Measurements from ENCODE around the gene COLEC12. TPM values are rescaled to one million over a fixed set of nuclear protein-coding genes. Genes with fewer than 3 reads are reported as not detected.

COLEC12 gene
- total and polyA plus RNA-seq, 2 experiments from 2014 or later: 23.2 to 28.3 TPM

- WGBS (ENCODE audit: low lambda C conversion rate, missing lambda C conversion rate): 61% methylated on average over 6 of the region's 6 CpGs
These were observed 107.5 kb downstream of the COLEC12 start for GRCh38 chr18:392928-393573.

DNA sequence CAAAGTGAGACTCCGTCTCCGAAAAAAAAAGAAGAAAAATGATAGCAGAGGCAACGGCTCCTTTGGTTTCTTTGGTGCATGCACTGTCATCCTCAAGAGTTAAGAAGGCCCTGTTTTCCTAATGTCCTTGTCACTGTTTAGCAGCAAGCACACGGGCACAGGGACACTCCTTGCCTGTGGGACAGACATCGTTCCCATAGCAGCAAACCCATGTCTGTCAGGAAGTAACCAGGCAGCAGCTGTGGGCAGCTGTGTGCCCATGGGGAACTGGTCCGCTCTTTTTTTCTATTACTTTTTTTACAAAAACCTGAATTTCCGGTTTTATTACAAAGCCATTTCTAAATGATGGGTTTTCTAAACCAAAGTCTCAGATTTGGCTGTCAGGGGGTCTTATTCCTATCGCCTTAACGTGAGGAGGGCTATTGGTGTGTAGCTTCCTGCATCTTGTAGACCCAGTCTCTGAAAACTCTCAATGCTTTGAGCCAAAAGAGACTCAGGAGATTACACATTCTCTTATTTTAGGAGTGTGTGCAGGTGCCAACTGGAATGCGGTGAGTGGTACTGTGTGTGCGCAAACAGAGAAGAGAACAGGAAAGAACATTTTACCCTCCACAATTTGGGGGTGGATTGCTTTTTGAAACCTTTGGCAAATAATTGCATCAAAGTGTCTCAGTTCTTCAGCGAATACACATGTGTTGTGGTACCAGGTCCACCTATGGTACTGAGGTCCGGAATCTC is 109.6 kb downstream of the COLEC12 start:
- Histone ChIP-seq H3K27ac (no peak overlapping the region), H4K20me1 (ENCODE audit: insufficient read depth, poor library complexity, severe bottlenecking) (no peaks in the 10 kb centered on the region), H3K27me3 (no peaks in the 10 kb centered on the region), H3K4me3 (no peak overlapping the region), H3K79me2 (no peaks in the 10 kb centered on the region), H3K9me2 (replicated peaks; ENCODE audit: insufficient read depth) (no peaks in the 10 kb centered on the region), H3K4me1 (ENCODE audit: insufficient read depth) (peaks cover 26% of the 10 kb centered on the region), H3K4me2 (no peak overlapping the region), H2AFZ (no peak overlapping the region), H3K9me3 (ENCODE audit: low read depth) (no peaks in the 10 kb centered on the region), H3K36me3 (replicated peaks; ENCODE audit: insufficient read depth, low read depth) (no peaks in the 10 kb centered on the region)
- TF ChIP-seq EZH2 (IDR thresholded peaks at IDR 0.05; ENCODE audit: borderline replicate concordance): no peak
- no peak for TF ChIP-seq EZH2phosphoT487 (IDR thresholded peaks at IDR 0.05; ENCODE audit: low read depth, severe bottlenecking, unreplicated experiment)
- DNase-seq (ENCODE audit: low spot score): no peak
- WGBS (ENCODE audit: low lambda C conversion rate, missing lambda C conversion rate): 94% methylated on average over 13 of the region's 13 CpGs

More at GRCh38 chr18:392928-393573, 107.5 kb downstream of the COLEC12 start:
- no peak overlapping the region for H2AFZ ChIP-seq
- DNase-seq (ENCODE audit: low spot score): no peak
- H3K27me3 ChIP-seq: no peaks in the 10 kb centered on the region
- no peak overlapping the region for H3K27ac ChIP-seq
- TF ChIP-seq, protein P1, sequence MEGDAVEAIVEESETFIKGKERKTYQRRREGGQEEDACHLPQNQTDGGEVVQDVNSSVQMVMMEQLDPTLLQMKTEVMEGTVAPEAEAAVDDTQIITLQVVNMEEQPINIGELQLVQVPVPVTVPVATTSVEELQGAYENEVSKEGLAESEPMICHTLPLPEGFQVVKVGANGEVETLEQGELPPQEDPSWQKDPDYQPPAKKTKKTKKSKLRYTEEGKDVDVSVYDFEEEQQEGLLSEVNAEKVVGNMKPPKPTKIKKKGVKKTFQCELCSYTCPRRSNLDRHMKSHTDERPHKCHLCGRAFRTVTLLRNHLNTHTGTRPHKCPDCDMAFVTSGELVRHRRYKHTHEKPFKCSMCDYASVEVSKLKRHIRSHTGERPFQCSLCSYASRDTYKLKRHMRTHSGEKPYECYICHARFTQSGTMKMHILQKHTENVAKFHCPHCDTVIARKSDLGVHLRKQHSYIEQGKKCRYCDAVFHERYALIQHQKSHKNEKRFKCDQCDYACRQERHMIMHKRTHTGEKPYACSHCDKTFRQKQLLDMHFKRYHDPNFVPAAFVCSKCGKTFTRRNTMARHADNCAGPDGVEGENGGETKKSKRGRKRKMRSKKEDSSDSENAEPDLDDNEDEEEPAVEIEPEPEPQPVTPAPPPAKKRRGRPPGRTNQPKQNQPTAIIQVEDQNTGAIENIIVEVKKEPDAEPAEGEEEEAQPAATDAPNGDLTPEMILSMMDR (IDR thresholded peaks at IDR 0.05; ENCODE audit: poor library complexity): no peak
- TF ChIP-seq EZH2phosphoT487 (IDR thresholded peaks at IDR 0.05; ENCODE audit: low read depth, severe bottlenecking, unreplicated experiment) (no peak), EZH2 (IDR thresholded peaks at IDR 0.05; ENCODE audit: borderline replicate concordance) (no peak)
- no peak overlapping the region for H3K4me3 ChIP-seq
- H3K79me2 ChIP-seq: no peaks in the 10 kb centered on the region
- no peak overlapping the region for H3K4me2 ChIP-seq
- no peaks in the 10 kb centered on the region for H3K36me3 ChIP-seq (replicated peaks; ENCODE audit: insufficient read depth, low read depth)
- H3K9me3 ChIP-seq (ENCODE audit: low read depth): no peaks in the 10 kb centered on the region
- H4K20me1 ChIP-seq (ENCODE audit: insufficient read depth, poor library complexity, severe bottlenecking): no peaks in the 10 kb centered on the region
- H3K9me2 ChIP-seq (replicated peaks; ENCODE audit: insufficient read depth): no peaks in the 10 kb centered on the region
- H3K4me1 ChIP-seq (ENCODE audit: insufficient read depth): peaks cover 43% of the 10 kb centered on the region

- no peak overlapping the region for H3K4me2 ChIP-seq
- H3K4me3 ChIP-seq: no peak overlapping the region
- H3K9me2 ChIP-seq (replicated peaks; ENCODE audit: insufficient read depth): no peaks in the 10 kb centered on the region
- H2AFZ ChIP-seq: no peak overlapping the region
- H4K20me1 ChIP-seq (ENCODE audit: insufficient read depth, poor library complexity, severe bottlenecking): no peaks in the 10 kb centered on the region
- no peaks in the 10 kb centered on the region for H3K27me3 ChIP-seq
- no peak overlapping the region for H3K27ac ChIP-seq
- no peak for DNase-seq (ENCODE audit: low spot score)
- 63% methylated on average over 7 of the region's 7 CpGs for WGBS (ENCODE audit: low lambda C conversion rate, missing lambda C conversion rate)
- H3K36me3 ChIP-seq (replicated peaks; ENCODE audit: insufficient read depth, low read depth): no peaks in the 10 kb centered on the region
- H3K9me3 ChIP-seq (ENCODE audit: low read depth): no peaks in the 10 kb centered on the region
- peaks cover 16% of the 10 kb centered on the region for H3K4me1 ChIP-seq (ENCODE audit: insufficient read depth)
- H3K79me2 ChIP-seq: no peaks in the 10 kb centered on the region
- TF ChIP-seq, protein P1 (IDR thresholded peaks at IDR 0.05; ENCODE audit: poor library complexity): no peak
- TF ChIP-seq EZH2 (IDR thresholded peaks at IDR 0.05; ENCODE audit: borderline replicate concordance) (no peak), EZH2phosphoT487 (IDR thresholded peaks at IDR 0.05; ENCODE audit: low read depth, severe bottlenecking, unreplicated experiment) (no peak)
These were observed 110.7 kb downstream of the COLEC12 start for GRCh38 chr18:389658-390357.
